HepG2 (cell line): ENCODE data around the gene ZNF155. TPM values are rescaled to one million over a fixed set of nuclear protein-coding genes. Genes with fewer than 3 reads are reported as not detected.

Source experiments
- ATAC-seq: fragments of 200-7000 bp; cut with Tn5 transposase; 3 replicates; pipeline ENCODE4 v1.9.1; 2020; ENCODE audit warnings: mild to moderate bottlenecking, moderate library complexity
- BruUV-seq: library from RNA; stranded (reverse); fragments of 400-500 nt; replicated peaks from 2 replicates; lab custom pipeline; 2021; lab: Mats Ljungman, UMichigan
- CTCF ChIA-PET: fragments of 300-600 bp; formaldehyde crosslinking; extraction: SDS; loops from one replicate; lab custom pipeline; 2021; ENCODE audit warnings: low total read pairs, inconsistent platforms, low intra/inter-chr PET ratio; lab: Yijun Ruan, JAX
- POLR2A ChIA-PET: fragments of 350-600 bp; sonication (Branson Sonifier 250); formaldehyde crosslinking; loops from one replicate; lab custom pipeline; 2020; ENCODE audit warnings: antibody characterized with exemption, inconsistent platforms; lab: Yijun Ruan, JAX
- DNase-seq: peaks from one replicate; pipeline ENCODE4 v3.0.0-alpha.2; 2015; ENCODE audit warnings: low spot score
- FAIRE-seq: peaks from 3 replicates; lab custom pipeline; 2011; peaks lifted over from hg19 to GRCh38; lab: Jason Lieb, UNC
- H2AFZ ChIP-seq: one replicate; pipeline ENCODE4 v1.6.1; 2011; ENCODE audit warnings: low read length, inconsistent platforms
- H3K27ac ChIP-seq: fragments of 300-600 bp; 3 replicates; pipeline ENCODE4 v1.8.0; 2011; ENCODE audit warnings: mixed run types, mild to moderate bottlenecking, mixed read lengths, low read length, inconsistent platforms; ENCODE audit not compliant: insufficient read depth; ENCODE audit errors: extremely low read length
- H3K27me3 ChIP-seq, 2 experiments: fragments of 200-600 bp in 1 of 2; 2 replicates in 1 of 2; 3 replicates in 1 of 2; pipeline versions ENCODE4 v1.6.0 to v1.8.0; 2011; ENCODE audit warnings: low read length in 2 of 2, mild to moderate bottlenecking in 2 of 2, moderate library complexity in 2 of 2, inconsistent platforms in 1 of 2; ENCODE audit not compliant: insufficient read depth in 2 of 2, control insufficient read depth in 1 of 2
- H3K36me3 ChIP-seq, 2 experiments: fragments of 200-600 bp in 1 of 2; replicated peaks in 1 of 2; 2 replicates in 1 of 2; 3 replicates in 1 of 2; pipeline versions ENCODE4 v1.5.1 to v1.8.0; 2011; ENCODE audit warnings: low read length in 2 of 2, inconsistent platforms in 1 of 2; ENCODE audit not compliant: insufficient read depth in 2 of 2, control insufficient read depth in 1 of 2
- H3K4me1 ChIP-seq: 2 replicates; pipeline ENCODE4 v1.5.1; 2012; ENCODE audit warnings: low read length, inconsistent platforms; ENCODE audit not compliant: insufficient read depth
- H3K4me2 ChIP-seq: 2 replicates; pipeline ENCODE4 v1.6.0; 2011; ENCODE audit warnings: low read depth, low read length, inconsistent platforms
- H3K4me3 ChIP-seq, 3 experiments: fragments of 200-600 bp in 1 of 3; sonication (generic), shearing (Covaris generic) in 1 of 3; replicated peaks in 1 of 3; 2 replicates each; pipeline ENCODE4 v1.5.1; 2011 to 2016; ENCODE audit warnings: low read length in 3 of 3, inconsistent platforms in 2 of 3, low read depth in 2 of 3, mild to moderate bottlenecking in 2 of 3, control low read depth in 1 of 3, mixed read lengths in 1 of 3; ENCODE audit not compliant: insufficient read depth in 1 of 3
- H3K79me2 ChIP-seq: one replicate; pipeline ENCODE4 v1.6.1; 2011; ENCODE audit warnings: low read length, inconsistent platforms; ENCODE audit not compliant: insufficient read depth
- H3K9ac ChIP-seq: 2 replicates; pipeline ENCODE4 v1.6.0; 2011; ENCODE audit warnings: mild to moderate bottlenecking, low read depth, low read length, inconsistent platforms; ENCODE audit not compliant: insufficient read depth
- H3K9me3 ChIP-seq: 2 replicates; pipeline ENCODE4 v1.5.1; 2012; ENCODE audit warnings: mild to moderate bottlenecking, low read length
- H4K20me1 ChIP-seq: 2 replicates; pipeline ENCODE4 v1.6.0; 2011; ENCODE audit warnings: inconsistent platforms, mild to moderate bottlenecking, low read length, moderate library complexity; ENCODE audit not compliant: insufficient read depth
- ELF1 ChIP-seq: sonication (generic); formaldehyde crosslinking; IDR thresholded peaks from 2 replicates; pipeline ENCODE4 v1.4.0; 2020; ENCODE audit warnings: missing genetic modification reagents
- HDAC1 ChIP-seq: sonication (generic); formaldehyde crosslinking; IDR thresholded peaks from 2 replicates; pipeline ENCODE4 v1.5.1; 2020; ENCODE audit warnings: mild to moderate bottlenecking, missing genetic modification reagents
- KDM5B ChIP-seq: sonication (generic); formaldehyde crosslinking; IDR thresholded peaks from 2 replicates; pipeline ENCODE4 v1.4.0; 2020; ENCODE audit warnings: missing genetic modification reagents, mild to moderate bottlenecking, borderline replicate concordance
- KMT2A ChIP-seq: sonication (generic); formaldehyde crosslinking; IDR thresholded peaks from 2 replicates; pipeline ENCODE4 v1.4.0; 2020; ENCODE audit warnings: missing genetic modification reagents
- MED8 ChIP-seq: sonication (generic); formaldehyde crosslinking; IDR thresholded peaks from 2 replicates; pipeline ENCODE4 v1.8.1; 2023; ENCODE audit warnings: mild to moderate bottlenecking, missing genetic modification reagents; ENCODE audit not compliant: insufficient replicate concordance
- MYC ChIP-seq: sonication (generic); formaldehyde crosslinking; IDR thresholded peaks from 2 replicates; pipeline ENCODE4 v1.9.0; 2021; ENCODE audit warnings: missing genetic modification reagents, borderline replicate concordance
- POLR2AphosphoS5 ChIP-seq: IDR thresholded peaks from 2 replicates; pipeline ENCODE4 v1.6.1; 2012; ENCODE audit warnings: low read depth, low read length
- RAD51 ChIP-seq: fragments of 450-650 bp; IDR thresholded peaks from 2 replicates; pipeline ENCODE4 v1.6.1; 2016; ENCODE audit warnings: borderline replicate concordance
- RNF219 ChIP-seq: sonication (generic); formaldehyde crosslinking; IDR thresholded peaks from 2 replicates; pipeline ENCODE4 v1.5.0; 2020; ENCODE audit warnings: mild to moderate bottlenecking, missing genetic modification reagents
- SAP130 ChIP-seq: IDR thresholded peaks from 2 replicates; pipeline ENCODE4 v1.6.1; 2016; ENCODE audit warnings: low read depth
- SOX6 ChIP-seq, 2 experiments: fragments of 450-650 bp in 1 of 2; sonication (generic) in 1 of 2; formaldehyde crosslinking in 1 of 2; IDR thresholded peaks; 2 replicates each; pipeline versions ENCODE4 v1.4.0 to v1.6.1; 2017 to 2020; ENCODE audit warnings: antibody characterized with exemption in 1 of 2, mild to moderate bottlenecking in 1 of 2, missing genetic modification reagents in 1 of 2
- TMF1 ChIP-seq: sonication (generic); formaldehyde crosslinking; IDR thresholded peaks from 2 replicates; pipeline ENCODE4 v1.8.1; 2022; ENCODE audit warnings: low read depth, missing genetic modification reagents
- ZHX2 ChIP-seq, 2 experiments: sonication (generic) in 1 of 2; formaldehyde crosslinking in 1 of 2; IDR thresholded peaks; 2 replicates each; pipeline versions ENCODE4 v1.6.1 to v1.9.0; 2014 to 2022; ENCODE audit warnings: antibody characterized with exemption in 1 of 2, borderline replicate concordance in 1 of 2, inconsistent platforms in 1 of 2, low read depth in 1 of 2, missing genetic modification reagents in 1 of 2
- ZNF143 ChIP-seq: sonication (generic); formaldehyde crosslinking; IDR thresholded peaks from 2 replicates; pipeline ENCODE4 v1.4.0; 2020; ENCODE audit warnings: missing genetic modification reagents
- ZNF335 ChIP-seq: sonication (generic); formaldehyde crosslinking; IDR thresholded peaks from 2 replicates; pipeline ENCODE4 v1.4.0; 2020; ENCODE audit warnings: missing genetic modification reagents
- WGBS: methylation state at CpG from one replicate; pipeline ENCODE4 v1.1.6; 2017; ENCODE audit warnings: low lambda C conversion rate; 5-methylcytosine and 5-hydroxymethylcytosine counted together
- in situ Hi-C: cut with HindIII; loops from 2 replicates; pipeline ENCODE4 v1.10.0; 2017; ENCODE audit warnings: low pct_unique_long_range_greater_than_20kb; ENCODE audit not compliant: extremely low pct_ligation_motif_present
- intact Hi-C: fragments of 100-400 bp; cut with micrococcal nuclease; formaldehyde crosslinking; loops from one replicate; pipeline ENCODE4 v1.10.0; 2022; ENCODE audit not compliant: unreplicated experiment
- polyA plus RNA-seq, 8 experiments: library from polyadenylated mRNA; depleted of rRNA in 3 of 8; stranded (reverse) in 7 of 8; unstranded in 1 of 8; fragments of >200 nt; fragmentation: Illumina TruSeq in 4 of 8; extraction: Trizol in 4 of 8; gene quantifications; 2 replicates each; pipeline versions ENCODE4 v1.2.1 to v1.2.3, GENCODE V29; 2011 to 2016; ENCODE audit warnings: low read depth in 4 of 8, missing spikeins in 1 of 8, mixed read lengths in 1 of 8; ENCODE audit not compliant: insufficient read depth in 1 of 8
- total RNA-seq, 5 experiments: library from RNA; depleted of rRNA; stranded (reverse); fragments of >200 nt; fragmentation: Illumina TruSeq; extraction: Trizol; gene quantifications; 2 replicates each; pipeline ENCODE4 v1.2.3, GENCODE V29; 2016; ENCODE audit warnings: low read depth in 1 of 5

The ZNF155 gene
- total and polyA plus RNA-seq, 2 of the 13 experiments (the other 11 are each of a cell fraction or from before 2014, with no cell fraction given) = 2.5 to 3.6 TPM

- H3K27ac ChIP-seq = peak within 1 kb of the TSS; percentile 42
- ChIA-PET POLR2A (interaction anchor here (0.8 to 1.6 kb wide), 3 partner anchors 21 to 90 kb away, joined by 3 to 6 read pairs (median 5); partner anchors contain the start of genes ZNF223 and ZNF45), CTCF (no interaction called here)
- intact Hi-C loops (loop anchor here (2.0 kb wide), 1 partner anchor 75 kb away; the partner anchor contains the start of gene ZNF221), in situ Hi-C loops (no loop called here)
- TSS peak; percentile 82 for BruUV-seq
- H3K4me3 ChIP-seq = peak within 1 kb of the TSS; percentile 88 to 97 (median 91)
- peaks cover 4% of the 10 kb centered on the region for H3K79me2 ChIP-seq
- 1% methylated on average over 31 of the region's 37 CpGs for WGBS
- H3K9ac ChIP-seq = peak within 1 kb of the TSS; percentile 75
- H3K36me3 ChIP-seq = peaks cover 3 to 16% of the 10 kb centered on the region in 2 experiments; a peak in 3 of 5 replicates
- no peaks in the 10 kb centered on the region; a peak in 1 of 5 replicates for H3K27me3 ChIP-seq
- FAIRE-seq (peak; percentile 83), ATAC-seq (peak; percentile 100), DNase-seq (peak; percentile 76)
- H3K4me1 ChIP-seq = peaks cover 16% of the 10 kb centered on the region; the same call in 1 of the 2 replicates
- peak within 1 kb of the TSS; percentile 98 for H2AFZ ChIP-seq
- H4K20me1 ChIP-seq = no peaks in the 10 kb centered on the region
- H3K4me2 ChIP-seq = peak within 1 kb of the TSS; percentile 85
- no peaks in the 10 kb centered on the region for H3K9me3 ChIP-seq
- peak; percentile 95 for TF ChIP-seq ZNF143 (CRISPR knock-in tag)
- peak; percentile 29; the same call in 1 of the 2 replicates for TF ChIP-seq HDAC1 (CRISPR knock-in tag)
- peak; percentile 81; the same call in 1 of the 2 replicates for TF ChIP-seq ZNF335 (CRISPR knock-in tag)
- peak; percentile 52 for TF ChIP-seq POLR2AphosphoS5
- peak; percentile 88 for TF ChIP-seq SAP130 (CRISPR knock-in tag)
- peak; percentile 84 for TF ChIP-seq ELF1
- TF ChIP-seq KMT2A (CRISPR knock-in tag) = peak; percentile 48; the same call in 1 of the 2 replicates
- TF ChIP-seq RNF219 (CRISPR knock-in tag) = no peak
- TF ChIP-seq RAD51 = no peak
- TF ChIP-seq MYC (CRISPR knock-in tag) = 0 out of 2 replicates have a peak, but pooled peaks have one; percentile 22
- TF ChIP-seq ZHX2 (IDR thresholded peaks at IDR 0.05; ENCODE audit: low read depth) = peak; percentile 75; the same call in 1 of the 2 replicates
- no peak for TF ChIP-seq ZHX2 (CRISPR knock-in tag; IDR thresholded peaks at IDR 0.05; ENCODE audit: borderline replicate concordance)
- no peak for TF ChIP-seq KDM5B (CRISPR knock-in tag)
- TF ChIP-seq TMF1 (CRISPR knock-in tag) = no peak
- no peak for TF ChIP-seq SOX6 (IDR thresholded peaks at IDR 0.05)
- 0 out of 2 replicates have a peak, but pooled peaks have one; percentile 48 for TF ChIP-seq SOX6 (CRISPR knock-in tag; IDR thresholded peaks at IDR 0.05)
- TF ChIP-seq MED8 (CRISPR knock-in tag) = no peak
These were observed 41.4 kb downstream of the ZNF155 start, which contains the start of gene ZNF222 for GRCh38 chr19:44025217-44025936. Gene ZNF222 (plus strand): TSS chr19:44025379. CDS start chr19:44025437, 58 bp downstream.
